A549 treated with dexamethasone at 1 μM for 4 hours (cell line): ENCODE results near the gene KIF22. TPM values are rescaled to one million over a fixed set of nuclear protein-coding genes. Genes with fewer than 3 reads are reported as not detected.

ENCODE experiments used
- total RNA-seq: library from RNA; stranded (reverse); fragments of 200-300 nt; extraction: Qiagen RNA extraction; gene quantifications from 5 replicates; pipeline ENCODE4 v1.2.3, GENCODE V29; 2022

KIF22 gene
- 71.9 to 84.6 TPM (median 83.7 TPM) in 5 replicates for total RNA-seq

DNA sequence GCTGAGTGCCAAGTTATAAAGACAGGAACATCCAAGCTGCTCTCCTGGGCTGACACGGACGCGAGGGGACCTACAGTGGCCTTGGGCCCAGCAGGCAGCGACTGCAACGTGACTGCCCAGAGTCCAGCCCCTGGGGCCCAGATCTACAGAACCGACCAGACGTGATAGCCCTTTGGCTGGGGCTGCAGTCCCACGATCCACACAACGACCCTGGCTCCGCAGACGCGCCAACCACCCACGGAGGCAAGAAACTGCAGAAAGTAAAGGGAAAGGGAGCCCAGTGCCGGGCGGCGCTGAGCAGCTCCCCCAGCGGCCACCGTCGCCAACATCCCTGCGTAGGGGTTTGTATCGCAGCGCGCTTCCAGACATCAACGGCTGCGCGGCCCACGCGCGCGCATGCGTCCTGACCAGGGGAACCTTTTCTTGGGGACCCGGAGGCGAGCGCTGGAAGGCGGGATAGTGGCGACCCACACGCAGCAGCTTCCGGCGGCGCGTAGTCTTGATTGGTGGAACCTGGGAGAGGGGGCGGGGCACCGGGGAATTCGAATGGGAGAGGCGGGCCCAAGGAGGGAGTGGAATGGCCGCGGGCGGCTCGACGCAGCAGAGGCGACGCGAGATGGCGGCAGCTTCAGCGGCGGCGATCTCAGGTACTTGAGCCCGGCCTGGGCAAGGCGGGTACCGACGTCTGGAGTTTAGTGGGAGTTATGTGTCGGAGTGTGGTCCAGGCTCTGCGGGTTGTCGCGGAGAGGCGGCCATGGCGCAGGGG is at the start of gene KIF22:
KIF22 (plus strand) TSS at position 569 of the 766 bp plus-strand sequence; CDS start at position 578, 9 bp downstream.

DNA sequence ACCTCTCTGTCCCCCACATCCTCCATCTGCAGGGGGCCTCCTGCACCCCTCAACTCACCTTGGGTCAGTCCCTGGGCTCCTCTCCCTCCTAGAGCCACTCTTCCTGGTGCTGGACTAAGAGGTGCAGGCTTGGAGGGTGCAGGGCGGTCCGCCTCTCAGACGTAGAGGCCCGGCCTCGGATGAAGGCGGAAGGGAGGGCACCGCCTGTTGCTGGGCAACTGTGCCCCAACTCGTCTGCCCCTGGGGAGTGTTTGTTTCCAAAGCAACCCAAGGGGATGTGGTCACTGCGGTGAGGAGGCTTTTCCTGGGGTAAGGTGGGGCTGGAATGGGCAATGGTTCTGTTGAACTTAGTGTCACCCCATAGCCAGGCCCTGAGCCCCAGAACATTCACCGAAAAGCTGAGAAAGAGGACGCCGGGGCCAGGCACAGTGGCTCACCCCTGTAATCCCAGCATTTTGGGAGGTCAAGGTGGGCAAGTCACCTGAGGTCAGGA is 44.7 kb upstream of the KIF22 start, which contains the start of gene C16orf54:
C16orf54 (minus strand) TSS at position 138 of the 493 bp plus-strand sequence. CDS start 1,039 bp downstream, outside the sequence.

GRCh38 chr16:29777576-29778350 is 12.8 kb upstream of the KIF22 start, which contains the start of gene ZG16:
ZG16 (plus strand) TSS chr16:29778256; CDS start chr16:29779267, 1,011 bp downstream.

GRCh38 chr16:29806099-29806579 is 15.6 kb downstream of the KIF22 start, which contains the start of gene MAZ:
MAZ (plus strand) TSS chr16:29806529; CDS start chr16:29806702, 173 bp downstream.

DNA sequence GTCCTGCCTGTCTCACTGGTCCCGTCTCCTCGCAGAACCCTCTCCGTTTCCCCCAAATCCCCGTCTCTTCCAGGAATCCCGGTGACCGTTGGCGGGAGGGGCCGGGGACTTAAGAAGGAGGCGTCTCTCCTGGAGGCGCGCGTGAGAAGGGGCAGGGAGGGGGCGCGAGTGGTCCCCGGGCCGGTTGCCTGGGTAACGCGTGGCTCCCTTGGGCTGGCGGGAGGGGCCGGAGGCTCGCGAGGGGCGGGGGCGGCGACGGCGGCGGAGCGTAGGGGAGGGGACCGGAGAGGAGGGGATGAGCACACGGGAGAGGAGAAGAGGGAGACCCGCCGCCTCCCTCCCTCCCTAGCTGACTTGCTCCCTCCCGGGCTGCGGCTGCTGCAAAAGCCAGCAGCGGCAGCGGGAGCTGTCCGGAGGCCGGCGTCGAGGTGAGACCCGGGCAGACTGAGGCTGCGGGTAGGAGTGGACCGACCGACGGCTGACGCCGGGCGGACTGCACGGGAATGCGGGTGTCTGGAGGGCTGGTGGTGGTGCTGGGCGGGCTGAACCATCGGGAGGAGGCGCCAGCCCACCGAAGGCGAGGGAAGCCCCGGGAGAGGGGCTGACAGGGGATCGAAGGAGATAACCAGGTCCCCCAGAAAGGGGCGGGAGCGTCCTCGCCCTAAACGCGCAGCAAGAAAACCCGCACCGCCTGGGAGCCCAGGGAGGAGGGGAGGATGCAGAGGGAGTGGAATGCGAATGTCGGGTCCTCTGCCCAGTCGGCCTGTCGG is 21.5 kb downstream of the KIF22 start, which contains the start of gene PRRT2:
PRRT2 (plus strand) TSS at position 298 of the 770 bp plus-strand sequence. CDS start 862 bp downstream, outside the sequence.

GRCh38 chr16:29815793-29816693 is 25.5 kb downstream of the KIF22 start, which contains the start of gene PAGR1:
PAGR1 (plus strand) TSS chr16:29816152; CDS start chr16:29816526, 374 bp downstream.

DNA sequence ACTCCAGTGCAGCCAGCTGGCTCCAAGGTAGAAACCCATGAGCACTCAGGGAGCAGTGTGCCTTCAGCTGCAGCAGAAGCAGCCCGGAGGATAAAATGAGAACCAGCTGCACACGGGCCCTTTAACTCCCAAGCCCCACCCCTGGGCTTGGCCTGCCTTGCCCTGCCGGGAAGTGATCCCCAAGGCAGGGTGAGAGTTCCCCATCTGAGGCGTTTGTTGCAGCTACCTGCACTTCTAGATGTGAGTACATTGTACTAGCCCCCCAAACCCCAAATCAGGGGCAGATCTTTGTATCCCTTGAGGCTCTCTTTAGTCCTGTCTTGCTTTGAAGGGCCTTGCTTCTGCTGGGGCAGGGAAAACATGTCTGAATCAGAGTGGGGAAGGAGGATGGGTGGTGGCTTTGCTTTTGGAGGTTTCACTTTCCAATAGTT is 29.7 kb downstream of the KIF22 start, which contains the start of gene MVP:
MVP (plus strand) TSS at position 192 of the 431 bp plus-strand sequence. CDS start 10,088 bp downstream, outside the sequence.

Other genes starting within 250 kb of the KIF22 start
- not detected in 5 replicates for gene SPN, start 127.5 kb upstream of the KIF22 start, total RNA-seq
- 0.48 to 1.0 TPM (median 0.86 TPM) in 5 replicates for gene QPRT, start 111.6 kb upstream of the KIF22 start, total RNA-seq
- not detected in 5 replicates for gene C16orf54, start 44.8 kb upstream of the KIF22 start, total RNA-seq
- gene ZG16, start 12.5 kb upstream of the KIF22 start, total RNA-seq, result not detected in 5 replicates
- 141 to 189 TPM (median 187 TPM) in 5 replicates for gene MAZ, start 15.8 kb downstream of the KIF22 start, total RNA-seq
- gene PRRT2, start 21.4 kb downstream of the KIF22 start, total RNA-seq, result 0.26 to 0.40 TPM (median 0.35 TPM) in 5 replicates
- gene PAGR1, start 25.4 kb downstream of the KIF22 start, total RNA-seq, result 33.9 to 40.8 TPM (median 39.6 TPM) in 5 replicates
- 113 to 149 TPM (median 141 TPM) in 5 replicates for gene MVP, start 29.7 kb downstream of the KIF22 start, total RNA-seq
- 59.0 to 84.9 TPM (median 82.5 TPM) in 5 replicates for gene CDIPT, start 72.5 kb downstream of the KIF22 start, total RNA-seq
- gene SEZ6L2, start 108.8 kb downstream of the KIF22 start, total RNA-seq, result 16.1 to 23.9 TPM (median 22.1 TPM) in 5 replicates
- 15.9 to 21.5 TPM (median 20.0 TPM) in 5 replicates for gene ASPHD1, start 109.7 kb downstream of the KIF22 start, total RNA-seq
- 9.1 to 15.4 TPM (median 13.8 TPM) in 5 replicates for gene KCTD13, start 135.5 kb downstream of the KIF22 start, total RNA-seq
- gene TMEM219, start 171.3 kb downstream of the KIF22 start, total RNA-seq, result 89.3 to 94.5 TPM (median 91.1 TPM) in 5 replicates
- 20.5 to 33.5 TPM (median 31.0 TPM) in 5 replicates for gene TAOK2, start 183.1 kb downstream of the KIF22 start, total RNA-seq
- gene HIRIP3, start 204.9 kb downstream of the KIF22 start, total RNA-seq, result 14.7 to 16.6 TPM (median 15.4 TPM) in 5 replicates
- gene INO80E, start 205.5 kb downstream of the KIF22 start, total RNA-seq, result 112 to 117 TPM (median 114 TPM) in 5 replicates
- gene DOC2A, start 220.3 kb downstream of the KIF22 start, total RNA-seq, result 1.5 to 2.4 TPM (median 1.9 TPM) in 5 replicates
- gene C16orf92, start 232.4 kb downstream of the KIF22 start, total RNA-seq, result not detected in 5 replicates
- gene TLCD3B, start 240.5 kb downstream of the KIF22 start, total RNA-seq, result 0.14 to 0.31 TPM (median 0.22 TPM) in 5 replicates